ENCODE results near the gene IL3RA.
"Not testable (repeated sequence)": the region's sequence is repeated elsewhere in the genome, so short reads cannot be mapped to it uniquely, and the experiment has no call there.

Gene IL3RA

DNA sequence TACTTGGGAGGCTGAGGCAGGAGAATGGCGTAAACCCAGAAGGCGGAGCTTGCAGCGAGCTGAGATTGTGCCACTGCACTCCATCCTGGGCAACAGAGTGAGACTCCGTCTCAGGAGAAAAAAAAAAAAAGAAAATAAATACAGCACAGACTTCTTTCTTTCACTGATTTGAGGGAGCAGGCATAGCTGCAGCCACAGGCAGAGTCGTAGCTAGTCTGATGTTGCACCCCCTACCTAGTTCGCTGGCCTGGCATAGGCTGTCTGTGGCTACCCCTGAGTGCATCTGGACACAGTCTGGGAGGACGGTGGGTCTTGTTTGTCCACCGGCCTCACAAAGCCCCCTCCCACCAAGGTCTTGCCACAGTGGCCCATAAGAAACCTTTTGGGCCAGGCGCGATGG is 21.4 kb downstream of the IL3RA start:
- no peak overlapping the region for H3K27ac ChIP-seq
- TF ChIP-seq, protein P1, sequence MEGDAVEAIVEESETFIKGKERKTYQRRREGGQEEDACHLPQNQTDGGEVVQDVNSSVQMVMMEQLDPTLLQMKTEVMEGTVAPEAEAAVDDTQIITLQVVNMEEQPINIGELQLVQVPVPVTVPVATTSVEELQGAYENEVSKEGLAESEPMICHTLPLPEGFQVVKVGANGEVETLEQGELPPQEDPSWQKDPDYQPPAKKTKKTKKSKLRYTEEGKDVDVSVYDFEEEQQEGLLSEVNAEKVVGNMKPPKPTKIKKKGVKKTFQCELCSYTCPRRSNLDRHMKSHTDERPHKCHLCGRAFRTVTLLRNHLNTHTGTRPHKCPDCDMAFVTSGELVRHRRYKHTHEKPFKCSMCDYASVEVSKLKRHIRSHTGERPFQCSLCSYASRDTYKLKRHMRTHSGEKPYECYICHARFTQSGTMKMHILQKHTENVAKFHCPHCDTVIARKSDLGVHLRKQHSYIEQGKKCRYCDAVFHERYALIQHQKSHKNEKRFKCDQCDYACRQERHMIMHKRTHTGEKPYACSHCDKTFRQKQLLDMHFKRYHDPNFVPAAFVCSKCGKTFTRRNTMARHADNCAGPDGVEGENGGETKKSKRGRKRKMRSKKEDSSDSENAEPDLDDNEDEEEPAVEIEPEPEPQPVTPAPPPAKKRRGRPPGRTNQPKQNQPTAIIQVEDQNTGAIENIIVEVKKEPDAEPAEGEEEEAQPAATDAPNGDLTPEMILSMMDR (conservative IDR thresholded peaks at IDR 0.05) = no peak

DNA sequence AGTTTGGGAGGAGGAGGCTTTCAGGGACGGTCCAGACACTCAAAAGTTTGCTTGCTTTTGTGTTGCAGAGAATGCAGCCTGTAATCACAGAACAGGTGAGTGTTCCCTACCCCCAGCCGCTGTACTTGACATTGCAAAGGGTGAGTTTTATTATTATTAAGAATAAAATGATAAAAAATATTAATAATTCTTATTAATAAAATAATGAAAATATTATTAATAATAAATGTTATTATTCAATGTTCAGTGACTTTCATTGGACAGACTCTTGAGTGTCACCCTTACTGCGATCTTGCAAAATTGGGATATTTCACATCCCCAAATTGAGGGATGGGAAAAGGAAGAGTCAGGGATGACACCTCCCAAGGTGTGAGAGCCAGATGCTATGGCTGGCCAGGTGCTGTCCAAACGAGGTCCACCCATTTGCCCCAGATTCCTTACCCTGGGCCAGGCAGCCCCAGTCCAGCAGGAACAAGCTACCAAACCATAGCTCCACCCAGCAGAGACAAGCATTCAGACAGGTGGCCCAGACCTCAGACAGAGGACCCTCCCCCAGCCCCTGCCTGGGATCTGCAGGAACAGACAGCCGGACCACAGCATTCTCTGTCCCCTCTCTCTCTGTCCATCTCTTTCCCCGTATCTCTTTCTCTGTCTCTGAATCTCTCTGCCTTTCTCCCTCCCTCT is 22.4 kb downstream of the IL3RA start:
- H3K27ac ChIP-seq = no peak overlapping the region

DNA sequence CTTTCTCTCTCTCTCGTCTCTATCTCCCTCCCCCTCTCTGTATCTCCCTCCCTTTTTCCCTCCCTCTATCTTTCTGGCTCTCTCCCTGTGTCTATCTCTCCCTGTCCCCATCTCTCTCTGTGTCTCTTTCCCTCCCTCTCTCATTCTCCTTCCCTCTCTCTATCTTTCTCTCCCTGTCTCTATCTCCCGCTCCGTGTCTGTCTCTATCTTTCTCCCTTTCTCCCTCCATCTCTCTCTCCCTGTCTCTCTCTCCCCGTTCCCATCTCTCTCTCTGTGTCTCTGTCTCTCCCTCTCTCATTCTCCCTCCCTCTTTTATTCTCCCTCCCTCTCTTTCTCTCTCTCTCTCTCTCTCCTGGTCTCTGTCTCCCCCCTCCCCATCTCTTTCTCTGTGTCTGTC is 22.9 kb downstream of the IL3RA start:
- TF ChIP-seq, protein P1 (conservative IDR thresholded peaks at IDR 0.05) = no peak
- no peak overlapping the region for H3K27ac ChIP-seq

More for the DNA sequence above, 22.4 kb downstream of the IL3RA start:
- TF ChIP-seq, protein P1 (conservative IDR thresholded peaks at IDR 0.05) = no peak

DNA sequence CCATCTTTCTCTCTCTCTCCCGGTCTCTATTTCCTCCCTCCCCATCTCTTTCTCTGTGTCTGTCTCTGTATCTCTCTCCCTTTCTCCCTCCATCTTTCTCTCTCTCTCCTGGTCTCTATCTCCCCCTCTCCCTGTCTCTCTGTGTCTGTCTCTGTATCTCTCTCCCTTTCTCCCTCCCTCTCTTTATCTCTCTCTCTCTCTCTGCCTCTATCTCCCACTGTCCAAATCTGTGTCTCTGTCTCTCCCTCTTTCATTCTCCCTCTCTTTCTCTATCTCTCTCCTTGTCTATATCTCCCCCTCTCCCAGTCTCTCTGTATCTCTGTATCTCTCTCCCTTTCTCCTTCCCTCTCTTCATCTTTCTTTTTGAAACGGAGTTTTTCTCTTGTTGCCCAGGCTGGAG is 23.6 kb downstream of the IL3RA start:
- H3K27ac ChIP-seq = no peak overlapping the region
- TF ChIP-seq, protein P1 (conservative IDR thresholded peaks at IDR 0.05) = no peak

DNA sequence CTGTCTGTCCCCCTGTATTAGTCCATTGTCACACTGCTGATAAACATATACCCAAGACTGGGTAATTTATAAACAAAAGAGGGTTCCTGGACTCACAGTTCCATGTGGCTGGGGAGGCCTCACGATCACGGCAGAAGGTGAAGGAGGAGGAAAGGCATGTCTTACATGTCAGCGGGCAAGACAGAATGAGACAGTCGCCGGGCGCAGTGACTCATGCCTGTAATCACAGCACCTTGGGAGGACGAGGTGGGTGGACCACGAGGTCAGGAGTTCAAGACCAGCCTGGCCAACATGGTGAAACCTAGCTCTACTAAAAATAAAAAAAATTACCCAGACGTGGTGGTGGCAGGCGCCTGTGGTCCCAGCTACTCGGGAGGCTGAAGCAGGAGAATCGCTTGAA is 24.7 kb downstream of the IL3RA start:
- no peak overlapping the region for H3K27ac ChIP-seq
- TF ChIP-seq, protein P1 (conservative IDR thresholded peaks at IDR 0.05) = no peak

DNA sequence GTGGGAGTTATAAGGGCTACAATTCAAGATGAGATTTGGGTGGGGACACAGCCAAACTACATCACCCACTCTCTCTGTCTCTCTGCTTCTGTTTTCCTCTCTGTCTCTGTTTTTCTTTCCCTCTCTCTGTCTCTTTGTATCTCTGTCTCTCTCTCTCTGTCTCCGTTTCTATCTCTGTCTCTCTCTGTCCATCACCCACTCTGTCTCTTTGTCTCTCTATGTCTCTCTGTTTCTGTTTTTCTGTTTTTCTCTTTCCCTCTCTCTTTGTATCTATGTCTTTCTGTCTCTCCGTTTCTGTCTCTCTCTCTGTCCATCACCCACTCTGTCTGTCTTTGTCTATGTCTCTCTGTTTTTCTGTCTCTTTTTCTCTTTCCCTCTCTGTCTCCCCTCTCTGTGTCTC is 25.3 kb downstream of the IL3RA start:
- H3K27ac ChIP-seq = no peak overlapping the region
- TF ChIP-seq, protein P1 (conservative IDR thresholded peaks at IDR 0.05) = no peak

DNA sequence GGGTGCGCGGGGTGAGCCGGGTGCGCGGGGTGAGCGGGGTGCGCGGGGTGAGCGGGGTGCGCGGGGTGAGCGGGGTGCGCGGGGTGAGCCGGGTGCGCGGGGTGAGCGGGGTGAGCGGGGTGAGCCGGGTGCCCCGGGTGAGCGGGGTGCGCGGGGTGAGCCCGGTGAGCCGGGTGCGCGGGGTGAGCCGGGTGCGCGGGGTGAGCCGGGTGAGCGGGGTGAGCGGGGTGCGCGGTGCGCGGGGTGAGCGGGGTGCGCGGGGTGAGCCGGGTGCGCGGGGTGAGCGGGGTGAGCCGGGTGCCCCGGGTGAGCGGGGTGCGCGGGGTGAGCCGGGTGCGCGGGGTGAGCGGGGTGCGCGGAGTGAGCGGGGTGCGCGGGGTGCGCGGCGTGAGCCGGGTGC is 29.8 kb downstream of the IL3RA start:
- H3K27ac ChIP-seq = not testable (repeated sequence)

DNA sequence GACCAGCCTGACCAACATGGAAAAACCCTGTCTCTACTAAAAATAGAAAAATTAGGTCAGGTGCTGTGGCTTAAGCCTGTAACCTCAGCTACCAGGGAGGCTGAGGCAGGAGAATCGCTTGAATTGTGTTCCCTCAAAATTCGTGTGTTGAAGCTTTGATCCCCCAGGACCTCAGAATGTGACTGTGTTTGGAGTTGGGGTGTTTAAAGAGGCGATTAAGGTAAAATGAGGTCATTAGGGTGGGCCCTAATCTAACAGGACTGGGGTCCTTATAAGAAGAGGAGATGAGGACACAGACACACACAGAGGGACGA is 31.8 kb downstream of the IL3RA start:
- TF ChIP-seq, protein P1 (conservative IDR thresholded peaks at IDR 0.05) = no peak
- no peak overlapping the region for H3K27ac ChIP-seq
